Right atrium auricular region (tissue), 2 donors: ENCODE data around the gene THSD4. TPM values are rescaled to one million over a fixed set of nuclear protein-coding genes. Genes with fewer than 3 reads are reported as not detected.

ENCODE experiments used
- DNase-seq: peaks from one replicate; pipeline ENCODE4 v3.0.0-alpha.2; 2019; ENCODE audit warnings: low spot score
- H3K27ac ChIP-seq, 2 donors: fragments of 200-600 bp; sonication (generic); 1 replicate in 1 of 2; 2 replicates in 1 of 2; pipeline ENCODE4 v1.5.1; 2016 to 2019
- H3K27me3 ChIP-seq, 2 donors: fragments of 200-600 bp; sonication (generic); one replicate each; pipeline versions ENCODE4 v1.5.1 to v1.6.0; 2017 to 2019
- H3K36me3 ChIP-seq: fragments of 200-600 bp; sonication (generic); one replicate; pipeline ENCODE4 v1.5.1; 2016
- H3K4me1 ChIP-seq, 2 donors: fragments of 200-600 bp; sonication (generic); one replicate each; pipeline versions ENCODE4 v1.5.1 to v1.6.0; 2017 to 2019
- H3K4me3 ChIP-seq, 2 donors: fragments of 200-600 bp; sonication (generic); 1 replicate in 1 of 2; 2 replicates in 1 of 2; pipeline ENCODE4 v1.5.1; 2017 to 2019; ENCODE audit warnings: mild to moderate bottlenecking in 1 of 2, moderate library complexity in 1 of 2
- H3K9me3 ChIP-seq, 2 donors: fragments of 200-600 bp; sonication (generic); one replicate each; pipeline ENCODE4 v1.5.1; 2019
- CTCF ChIP-seq, 2 donors: fragments of 200-600 bp; sonication (generic); IDR thresholded peaks; one replicate each; pipeline ENCODE4 v1.5.1; 2019; ENCODE audit warnings: antibody characterized with exemption in 2 of 2
- total RNA-seq, 2 donors: library from RNA; depleted of rRNA; stranded (reverse); fragments of >200 nt; gene quantifications; one replicate each; pipeline ENCODE4 v1.1.0, GENCODE V29; 2016

The THSD4 gene
- total RNA-seq, 2 donors from 2014 or later, result 41.2 to 85.3 TPM

GRCh38 chr15:71685420-71685993, 570.2 kb downstream of the THSD4 start:
- no peak for TF ChIP-seq CTCF (IDR thresholded peaks at IDR 0.05)
- Histone ChIP-seq H3K27ac (no peak overlapping the region), H3K27me3 (no peaks in the 10 kb centered on the region), H3K36me3 (no peaks in the 10 kb centered on the region), H3K4me1 (peaks cover 0 to 15% of the 10 kb centered on the region in 2 donors), H3K4me3 (no peak overlapping the region), H3K9me3 (no peaks in the 10 kb centered on the region)
- DNase-seq, result no peak

- no peak overlapping the region for H3K27ac ChIP-seq
- TF ChIP-seq CTCF (IDR thresholded peaks at IDR 0.05), result no peak
- H3K4me1 ChIP-seq, result peaks cover 0 to 18% of the 10 kb centered on the region in 2 donors
- no peak overlapping the region for H3K4me3 ChIP-seq
- no peaks in the 10 kb centered on the region for H3K36me3 ChIP-seq
- no peaks in the 10 kb centered on the region for H3K27me3 ChIP-seq
- DNase-seq, result no peak
- no peaks in the 10 kb centered on the region for H3K9me3 ChIP-seq
Observed at GRCh38 chr15:71686221-71687050, 571.2 kb downstream of the THSD4 start.

GRCh38 chr15:71687902-71688508, 572.7 kb downstream of the THSD4 start:
- no peak overlapping the region for H3K4me3 ChIP-seq
- peaks cover 0 to 34% of the 10 kb centered on the region in 2 donors for H3K4me1 ChIP-seq
- H3K9me3 ChIP-seq, result no peaks in the 10 kb centered on the region
- DNase-seq, result no peak
- TF ChIP-seq CTCF (IDR thresholded peaks at IDR 0.05), result no peak
- H3K36me3 ChIP-seq, result no peaks in the 10 kb centered on the region
- H3K27me3 ChIP-seq, result no peaks in the 10 kb centered on the region
- no peak overlapping the region for H3K27ac ChIP-seq

GRCh38 chr15:71688509-71689094, 573.3 kb downstream of the THSD4 start:
- no peaks in the 10 kb centered on the region for H3K27me3 ChIP-seq
- peaks cover 0 to 36% of the 10 kb centered on the region in 2 donors for H3K4me1 ChIP-seq
- H3K9me3 ChIP-seq, result no peaks in the 10 kb centered on the region
- DNase-seq, result no peak
- peak overlapping the region in 1 of 2 donors; percentile 12 for H3K27ac ChIP-seq
- TF ChIP-seq CTCF (IDR thresholded peaks at IDR 0.05), result no peak
- H3K4me3 ChIP-seq, result no peak overlapping the region
- H3K36me3 ChIP-seq, result no peaks in the 10 kb centered on the region

- no peak for DNase-seq
- H3K27me3 ChIP-seq, result no peaks in the 10 kb centered on the region
- no peaks in the 10 kb centered on the region for H3K36me3 ChIP-seq
- peak overlapping the region in 1 of 2 donors; percentile 3 for H3K4me3 ChIP-seq
- no peak for TF ChIP-seq CTCF (IDR thresholded peaks at IDR 0.05)
- H3K27ac ChIP-seq, result peak overlapping the region; percentile 77 to 80
- no peaks in the 10 kb centered on the region for H3K9me3 ChIP-seq
- peaks cover 0 to 36% of the 10 kb centered on the region in 2 donors for H3K4me1 ChIP-seq
Observed at GRCh38 chr15:71691081-71691457, 575.8 kb downstream of the THSD4 start.
